IPS DF 6.9 (cell line): Measurements from ENCODE around the gene LMO4.

Experiments
- DNase-seq: peaks from one replicate; pipeline ENCODE4 v3.0.0-alpha.2; 2013; ENCODE audit warnings: low read depth, low spot score
- H3K27ac ChIP-seq: one replicate; pipeline ENCODE4 v1.5.1; 2013; ENCODE audit warnings: low read length, control low read depth
- H3K27me3 ChIP-seq: 2 replicates; pipeline ENCODE4 v1.6.1; 2013; ENCODE audit warnings: mild to moderate bottlenecking, low read length; ENCODE audit not compliant: control insufficient read depth, insufficient read depth
- H3K36me3 ChIP-seq: 2 replicates; pipeline ENCODE4 v1.6.1; 2013; ENCODE audit warnings: low read length; ENCODE audit not compliant: control insufficient read depth, insufficient read depth
- H3K4me1 ChIP-seq: 2 replicates; pipeline ENCODE4 v1.6.1; 2013; ENCODE audit warnings: low read length; ENCODE audit not compliant: control insufficient read depth, insufficient read depth
- H3K4me3 ChIP-seq: 2 replicates; pipeline ENCODE4 v1.5.1; 2013; ENCODE audit warnings: mild to moderate bottlenecking, low read length
- H3K9me3 ChIP-seq: 2 replicates; pipeline ENCODE4 v1.6.1; 2013; ENCODE audit warnings: low read length, inconsistent platforms; ENCODE audit not compliant: control insufficient read depth, insufficient read depth
- WGBS: extraction: QIAGEN DNeasy Blood & Tissue Kit; methylation state at CpG from one replicate; pipeline ENCODE4 v1.1.7; 2013; ENCODE audit warnings: mixed read lengths, missing lambda C conversion rate; ENCODE audit not compliant: insufficient read length, insufficient coverage; 5-methylcytosine and 5-hydroxymethylcytosine counted together

The LMO4 gene

DNA sequence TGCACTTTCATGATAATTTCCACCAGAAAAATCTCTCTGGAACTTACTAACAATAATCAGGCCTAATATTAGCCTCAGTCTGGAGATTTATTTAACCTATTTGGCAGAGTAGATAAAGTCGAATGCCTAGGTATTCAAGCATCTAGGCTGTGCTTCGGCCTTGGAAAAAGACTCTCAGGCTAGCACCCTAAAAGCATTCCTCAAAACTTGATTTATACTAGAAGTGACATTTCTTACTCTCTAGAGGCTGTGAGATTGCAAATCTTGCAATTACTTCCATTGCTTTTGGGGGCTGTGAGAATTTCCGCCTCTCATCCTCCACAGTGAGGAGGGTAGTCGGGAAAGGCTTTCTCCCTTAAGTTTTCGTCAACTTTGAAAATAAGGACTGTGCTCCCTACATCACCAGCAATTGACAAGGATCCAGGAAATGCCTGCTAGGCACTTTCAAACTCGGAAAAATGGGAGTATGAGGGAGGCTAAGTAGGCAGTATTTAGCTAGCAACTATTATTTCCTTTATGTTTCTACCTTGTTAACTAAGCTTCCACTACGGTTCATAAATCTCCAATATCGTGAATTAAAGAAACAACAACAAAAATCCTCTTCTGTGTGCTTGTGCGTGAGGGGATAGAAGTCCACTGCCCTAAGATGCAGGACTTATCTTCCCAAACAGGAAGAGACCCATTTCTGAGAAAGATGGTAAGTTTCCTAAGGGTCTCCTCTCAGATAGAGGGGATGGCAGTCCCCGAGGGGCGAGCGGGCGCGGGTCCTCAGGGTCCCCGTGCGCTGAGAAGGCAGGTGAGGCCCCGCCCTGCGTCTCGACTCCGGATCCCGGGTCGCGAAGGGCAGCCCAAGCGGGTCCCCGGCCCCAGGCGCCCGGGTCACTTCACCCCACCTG, 1.1 kb upstream of the LMO4 start:
- DNase-seq, result no peak
- no peaks in the 10 kb centered on the region for H3K9me3 ChIP-seq
- H3K4me1 ChIP-seq, result peaks cover 2% of the 10 kb centered on the region; the same call in 1 of the 2 replicates
- H3K4me3 ChIP-seq, result peak overlapping the region; percentile 92; the same call in 1 of the 2 replicates
- no peak overlapping the region for H3K27ac ChIP-seq
- no peaks in the 10 kb centered on the region; the same call in 1 of the 2 replicates for H3K36me3 ChIP-seq
- WGBS, result no CpG with 5 or more reads among the region's 27 CpGs
- no peaks in the 10 kb centered on the region for H3K27me3 ChIP-seq

DNA sequence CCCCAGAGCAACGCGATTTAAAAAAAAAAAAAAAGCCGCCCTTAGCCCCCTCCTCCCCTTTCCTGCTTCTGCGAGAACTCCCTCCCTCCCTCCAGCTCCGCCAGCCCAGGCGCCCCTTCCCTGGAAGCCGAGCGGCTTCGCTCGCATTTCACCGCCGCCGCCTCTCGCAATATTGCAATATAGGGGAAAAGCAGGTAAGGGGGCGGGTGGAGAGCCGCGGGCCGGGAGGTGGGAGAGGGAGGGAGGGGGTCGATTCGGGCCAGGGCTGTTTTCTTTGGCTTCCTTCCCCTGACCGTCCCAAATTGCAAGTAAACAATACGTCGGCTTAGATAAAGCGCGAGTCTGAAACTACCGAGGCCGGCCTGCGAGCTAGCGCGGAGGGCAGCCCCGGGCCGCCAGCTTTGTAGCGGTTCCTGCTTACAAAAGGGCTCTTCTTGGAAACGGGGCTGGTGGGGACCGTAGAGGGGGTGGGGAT, 408 bp downstream of the LMO4 start:
- H3K27me3 ChIP-seq, result no peaks in the 10 kb centered on the region
- no CpG with 5 or more reads among the region's 35 CpGs for WGBS
- peak overlapping the region; percentile 92 for H3K4me3 ChIP-seq
- no peak for DNase-seq
- peaks cover 2% of the 10 kb centered on the region; the same call in 1 of the 2 replicates for H3K4me1 ChIP-seq
- no peak overlapping the region for H3K27ac ChIP-seq
- H3K9me3 ChIP-seq, result no peaks in the 10 kb centered on the region
- no peaks in the 10 kb centered on the region; the same call in 1 of the 2 replicates for H3K36me3 ChIP-seq

DNA sequence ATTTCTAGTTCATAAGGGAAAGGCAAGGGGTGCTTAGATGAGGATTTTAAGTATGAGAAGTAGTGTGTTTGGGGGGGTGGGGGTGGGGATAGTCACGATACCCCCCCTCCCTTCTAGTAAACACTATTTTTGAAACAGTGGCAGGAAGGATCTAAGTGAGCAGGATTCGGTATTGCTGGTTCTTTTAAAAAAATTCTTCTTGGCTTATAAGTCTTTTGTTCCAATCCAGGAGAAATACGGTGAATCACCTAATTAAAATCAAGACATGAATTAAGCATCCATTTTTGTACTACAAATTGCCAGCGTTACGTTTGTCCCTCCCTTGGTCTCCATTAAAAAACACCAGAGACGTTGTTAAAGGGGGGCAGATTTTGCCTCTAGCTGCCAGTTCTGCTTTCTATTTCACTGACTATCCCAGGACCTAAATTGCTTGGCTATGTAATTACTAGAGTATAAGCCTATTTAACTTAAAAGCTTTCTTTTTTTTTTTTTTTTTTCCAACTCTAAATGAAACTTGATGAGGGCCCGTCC, 911 bp downstream of the LMO4 start:
- no peaks in the 10 kb centered on the region; the same call in 1 of the 2 replicates for H3K36me3 ChIP-seq
- peaks cover 2% of the 10 kb centered on the region; the same call in 1 of the 2 replicates for H3K4me1 ChIP-seq
- WGBS, result no CpG with 5 or more reads among the region's 7 CpGs
- no peaks in the 10 kb centered on the region for H3K27me3 ChIP-seq
- no peak for DNase-seq
- peak overlapping the region; percentile 92 for H3K4me3 ChIP-seq
- no peaks in the 10 kb centered on the region for H3K9me3 ChIP-seq
- no peak overlapping the region for H3K27ac ChIP-seq

DNA sequence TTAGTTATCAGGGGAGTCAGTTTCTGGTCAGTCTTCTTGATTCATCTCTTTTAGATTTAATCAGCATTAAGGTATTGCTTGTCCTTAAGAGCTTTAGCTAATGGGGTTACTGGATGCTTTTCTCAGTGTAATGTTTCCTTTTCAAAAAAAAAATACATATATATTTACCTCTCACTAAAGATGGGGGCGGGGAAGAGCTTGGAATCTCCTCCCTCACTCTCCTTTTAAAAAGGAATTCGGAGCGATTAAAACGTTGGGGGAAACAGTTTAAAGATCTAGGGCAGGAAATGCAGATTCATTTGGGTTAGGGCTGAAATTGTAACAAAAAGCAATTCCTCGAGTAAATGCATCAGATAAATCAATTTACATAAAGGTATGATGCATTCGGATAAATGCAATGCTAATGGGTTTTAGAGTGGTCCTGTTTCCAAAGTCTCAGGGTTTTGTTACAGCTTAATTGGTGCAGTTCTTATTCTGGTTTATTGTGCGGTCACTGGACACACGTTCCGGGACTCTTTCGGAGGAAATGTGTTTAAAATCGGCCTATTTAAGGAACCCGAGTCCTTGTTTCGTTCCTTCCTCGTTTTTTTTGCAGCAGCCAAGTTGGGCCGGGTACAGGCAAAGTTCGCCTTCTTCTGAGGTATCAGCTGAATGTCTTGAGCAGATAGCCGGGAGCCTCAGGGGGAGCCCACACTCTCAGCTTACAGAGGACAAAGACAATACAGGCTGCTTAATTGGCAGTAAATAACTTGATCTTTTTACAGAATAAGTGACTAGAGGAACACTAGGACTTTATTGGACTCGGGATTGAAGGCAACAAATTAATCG, 1.6 kb downstream of the LMO4 start:
- H3K9me3 ChIP-seq, result no peaks in the 10 kb centered on the region
- no peak overlapping the region for H3K27ac ChIP-seq
- H3K4me1 ChIP-seq, result peaks cover 2% of the 10 kb centered on the region; the same call in 1 of the 2 replicates
- H3K4me3 ChIP-seq, result peak overlapping the region; percentile 30; the same call in 1 of the 2 replicates
- DNase-seq, result no peak
- no peaks in the 10 kb centered on the region; the same call in 1 of the 2 replicates for H3K36me3 ChIP-seq
- WGBS, result no CpG with 5 or more reads among the region's 19 CpGs
- H3K27me3 ChIP-seq, result no peaks in the 10 kb centered on the region

DNA sequence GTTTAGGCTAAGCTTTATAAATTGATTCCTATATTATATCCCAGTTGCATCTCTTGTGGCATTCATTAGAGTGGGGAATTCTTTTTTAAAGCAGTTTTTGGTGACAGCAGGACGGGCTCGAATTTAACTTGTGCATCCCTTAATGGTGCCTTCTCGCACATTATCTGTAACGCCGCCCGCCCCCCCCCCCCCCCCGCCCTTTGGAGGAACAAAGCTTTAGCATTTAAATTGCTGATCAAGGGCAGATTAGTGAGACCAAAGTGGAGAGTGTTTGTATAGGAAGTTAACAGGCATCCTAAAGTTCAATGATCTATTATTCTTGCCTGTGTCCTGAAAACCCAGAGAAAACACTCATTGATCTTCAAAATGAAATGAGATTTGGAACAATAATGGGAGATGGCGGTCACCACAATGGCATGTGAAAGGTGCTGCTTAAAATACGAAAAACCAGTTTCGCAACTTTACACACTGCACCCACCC, 2.2 kb downstream of the LMO4 start:
- no peak for DNase-seq
- Histone ChIP-seq H3K27ac (no peak overlapping the region), H3K4me3 (peak overlapping the region; percentile 58; the same call in 1 of the 2 replicates), H3K27me3 (no peaks in the 10 kb centered on the region), H3K36me3 (no peaks in the 10 kb centered on the region; the same call in 1 of the 2 replicates), H3K9me3 (no peaks in the 10 kb centered on the region), H3K4me1 (peaks cover 2% of the 10 kb centered on the region; the same call in 1 of the 2 replicates)
- WGBS, result no CpG with 5 or more reads among the region's 10 CpGs

DNA sequence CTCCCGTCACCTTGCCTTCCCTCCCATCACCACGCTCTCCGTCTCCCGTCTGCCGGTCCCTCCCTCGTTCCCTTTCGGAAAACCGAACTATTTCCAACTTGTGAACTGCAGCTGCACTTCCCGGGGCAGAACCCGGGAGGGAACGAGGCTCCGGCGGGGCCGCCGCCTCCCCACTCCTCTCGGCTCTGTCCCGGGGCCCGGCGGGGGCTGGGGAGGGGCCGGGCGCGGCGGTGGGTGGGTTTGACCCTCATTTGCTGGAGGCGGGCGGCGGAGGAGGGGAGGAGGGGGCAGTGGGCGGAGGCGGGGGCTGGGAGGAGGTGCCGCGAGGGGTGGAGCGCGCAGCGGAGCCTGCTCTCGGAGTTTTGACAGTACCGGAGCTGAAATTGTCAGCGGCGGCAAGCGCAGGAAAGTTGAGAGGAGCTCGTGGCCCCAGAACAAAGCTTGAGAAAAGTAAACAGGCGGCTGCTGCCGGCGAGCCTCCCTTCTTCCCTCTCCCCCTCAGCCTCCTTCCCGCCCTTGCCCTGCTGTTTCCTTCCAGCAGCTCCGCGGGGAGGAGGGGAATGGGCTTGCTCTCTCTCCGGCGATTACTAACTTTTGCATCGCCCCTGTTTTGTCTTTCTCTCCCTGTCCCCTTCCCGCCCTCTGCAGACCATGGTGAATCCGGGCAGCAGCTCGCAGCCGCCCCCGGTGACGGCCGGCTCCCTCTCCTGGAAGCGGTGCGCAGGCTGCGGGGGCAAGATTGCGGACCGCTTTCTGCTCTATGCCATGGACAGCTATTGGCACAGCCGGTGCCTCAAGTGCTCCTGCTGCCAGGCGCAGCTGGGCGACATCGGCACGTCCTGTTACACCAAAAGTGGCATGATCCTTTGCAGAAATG, 2.9 kb downstream of the LMO4 start:
- no CpG with 5 or more reads among the region's 65 CpGs for WGBS
- H3K27ac ChIP-seq, result no peak overlapping the region
- peak; percentile 63 for DNase-seq

DNA sequence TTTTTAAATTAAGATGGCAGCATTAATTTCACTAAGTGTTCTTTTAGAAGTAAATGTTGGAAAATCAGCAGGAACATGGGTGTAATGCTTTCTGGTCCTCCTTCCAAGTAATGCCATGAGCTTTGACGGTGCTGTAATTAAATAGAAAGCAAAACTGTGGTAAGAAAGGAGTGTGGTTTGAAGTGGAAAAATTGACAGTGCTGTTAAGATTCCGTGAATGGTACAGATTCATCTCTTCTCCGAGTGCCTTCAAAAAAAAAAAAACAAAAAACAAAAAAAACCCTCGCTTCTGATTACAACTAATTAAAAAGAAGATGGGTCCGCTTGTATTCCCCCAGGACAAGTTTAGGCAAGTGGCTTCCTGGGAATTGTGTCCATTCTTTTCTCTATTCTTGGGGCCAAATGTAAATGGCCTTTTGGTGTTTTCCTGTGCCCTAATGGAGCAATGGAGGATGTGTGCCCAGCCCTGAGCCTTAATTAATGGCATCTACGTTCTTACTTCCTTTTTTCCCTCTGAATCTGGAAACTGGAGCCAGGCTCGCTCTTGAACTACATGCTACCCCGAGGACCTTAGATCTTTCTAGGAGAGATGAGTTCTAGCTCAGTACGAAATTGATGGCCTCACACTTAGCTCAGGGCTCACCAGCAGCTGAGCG, 5.1 kb downstream of the LMO4 start:
- DNase-seq, result no peak
- H3K36me3 ChIP-seq, result no peaks in the 10 kb centered on the region; the same call in 1 of the 2 replicates
- WGBS, result no CpG with 5 or more reads among the region's 10 CpGs
- no peaks in the 10 kb centered on the region for H3K9me3 ChIP-seq
- no peaks in the 10 kb centered on the region for H3K27me3 ChIP-seq
- no peak overlapping the region for H3K27ac ChIP-seq
- no peak overlapping the region; the same call in 1 of the 2 replicates for H3K4me3 ChIP-seq
- peaks cover 2% of the 10 kb centered on the region; the same call in 1 of the 2 replicates for H3K4me1 ChIP-seq

More for the DNA sequence above, 2.9 kb downstream of the LMO4 start:
- no peaks in the 10 kb centered on the region for H3K27me3 ChIP-seq
- no peaks in the 10 kb centered on the region for H3K9me3 ChIP-seq
- H3K4me1 ChIP-seq, result peaks cover 2% of the 10 kb centered on the region; the same call in 1 of the 2 replicates
- no peaks in the 10 kb centered on the region; the same call in 1 of the 2 replicates for H3K36me3 ChIP-seq
- H3K4me3 ChIP-seq, result peak overlapping the region; percentile 58; the same call in 1 of the 2 replicates

DNA sequence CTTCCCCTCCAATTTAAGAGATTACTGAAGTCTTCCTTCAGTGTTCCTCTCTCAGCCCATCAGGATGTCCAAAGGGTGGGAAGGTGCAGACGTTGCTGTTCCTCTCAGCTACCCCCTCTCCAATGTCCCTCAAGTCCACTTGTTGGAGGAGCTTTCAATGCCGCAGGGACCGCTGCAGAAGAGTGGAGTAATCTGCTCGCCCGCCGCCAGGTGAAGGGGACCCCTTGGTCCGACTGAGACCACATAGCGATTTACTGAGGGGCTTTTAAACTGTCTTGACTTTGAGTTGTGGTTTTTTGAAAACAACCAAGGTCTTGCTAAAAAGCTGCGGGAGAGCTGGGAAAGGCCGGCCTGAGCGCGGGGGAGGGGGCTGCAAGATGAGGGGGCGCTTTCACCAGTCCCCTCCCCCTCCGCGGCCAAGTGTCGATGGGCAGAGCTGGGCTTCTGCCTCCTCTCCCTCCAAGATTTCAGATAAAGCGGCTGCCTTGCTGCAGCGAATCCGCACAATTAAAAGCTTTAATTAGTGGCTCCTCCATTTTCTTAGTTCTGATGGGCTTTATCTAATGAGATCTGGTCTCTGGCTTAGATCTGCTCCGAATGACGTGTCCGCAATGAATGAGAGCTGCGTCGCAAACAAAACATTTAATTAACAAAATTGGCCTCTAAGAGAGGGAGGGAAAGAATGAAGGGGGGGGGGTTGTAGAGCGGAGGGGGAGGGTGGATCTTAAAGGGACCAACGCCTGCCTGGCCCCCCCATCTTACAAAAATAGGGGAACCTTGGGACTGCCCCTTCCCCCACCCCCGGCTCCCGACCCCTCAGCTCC, 5.9 kb downstream of the LMO4 start:
- no peak for DNase-seq
- Histone ChIP-seq H3K27ac (no peak overlapping the region), H3K9me3 (no peaks in the 10 kb centered on the region), H3K4me1 (peaks cover 2% of the 10 kb centered on the region; the same call in 1 of the 2 replicates), H3K27me3 (no peaks in the 10 kb centered on the region), H3K36me3 (peaks cover 3% of the 10 kb centered on the region; the same call in 1 of the 2 replicates), H3K4me3 (peak overlapping the region; percentile 71; the same call in 1 of the 2 replicates)
- WGBS, result no CpG with 5 or more reads among the region's 28 CpGs
